ENCODE measurements around the gene PRKG1.
"Not testable (repeated sequence)": the region's sequence is repeated elsewhere in the genome, so short reads cannot be mapped to it uniquely, and the experiment has no call there.

The PRKG1 gene

GRCh38 chr10:51281387-51281786 lies 207.1 kb downstream of the PRKG1 start:
- not testable (repeated sequence) for DNase-seq

GRCh38 chr10:51285601-51286000 lies 211.3 kb downstream of the PRKG1 start:
- no peak for DNase-seq

- DNase-seq: no peak
Observed at GRCh38 chr10:51288511-51288910, 214.2 kb downstream of the PRKG1 start.

GRCh38 chr10:51289519-51289918 lies 215.2 kb downstream of the PRKG1 start:
- DNase-seq: no peak

- DNase-seq: no peak
Observed at GRCh38 chr10:51291961-51292360, 217.7 kb downstream of the PRKG1 start.

- DNase-seq: no peak
Observed at GRCh38 chr10:51297438-51297837, 223.2 kb downstream of the PRKG1 start.

GRCh38 chr10:51300617-51301304 lies 226.5 kb downstream of the PRKG1 start:
- no peak for DNase-seq

GRCh38 chr10:51301644-51302043 lies 227.4 kb downstream of the PRKG1 start:
- DNase-seq: no peak

GRCh38 chr10:51302316-51302715 lies 228.0 kb downstream of the PRKG1 start:
- no peak for DNase-seq

- DNase-seq: no peak
Observed at GRCh38 chr10:51308116-51308515, 233.8 kb downstream of the PRKG1 start.

GRCh38 chr10:51311228-51311627 lies 236.9 kb downstream of the PRKG1 start:
- no peak for DNase-seq

GRCh38 chr10:51312817-51313216 lies 238.5 kb downstream of the PRKG1 start:
- DNase-seq: no peak

- no peak for DNase-seq
Observed at GRCh38 chr10:51313251-51313650, 239.0 kb downstream of the PRKG1 start.

- DNase-seq: no peak
Observed at GRCh38 chr10:51313773-51314478, 239.6 kb downstream of the PRKG1 start.

GRCh38 chr10:51314481-51314880 lies 240.2 kb downstream of the PRKG1 start:
- no peak for DNase-seq

GRCh38 chr10:51318399-51319172 lies 244.3 kb downstream of the PRKG1 start:
- DNase-seq: no peak

GRCh38 chr10:51319173-51319435 lies 244.8 kb downstream of the PRKG1 start:
- DNase-seq: no peak

- DNase-seq: no peak
Observed at GRCh38 chr10:51321300-51321699, 247.0 kb downstream of the PRKG1 start.

- no peak for DNase-seq
Observed at GRCh38 chr10:51321980-51322379, 247.7 kb downstream of the PRKG1 start.

- no peak for DNase-seq
Observed at GRCh38 chr10:51325649-51326048, 251.4 kb downstream of the PRKG1 start.

- no peak for DNase-seq
Observed at GRCh38 chr10:51326174-51326573, 251.9 kb downstream of the PRKG1 start.

- DNase-seq: no peak
Observed at GRCh38 chr10:51327432-51327831, 253.1 kb downstream of the PRKG1 start.

- DNase-seq: no peak
Observed at GRCh38 chr10:51340366-51340765, 266.1 kb downstream of the PRKG1 start.

All from hematopoietic multipotent progenitor cell treated with erythropoietin and hydrocortisone succinate and interleukin-3 and kit ligand, for 4 days (in vitro differentiated cells).